ENCODE results near the gene FBXO47. TPM values are rescaled to one million over a fixed set of nuclear protein-coding genes. Genes with fewer than 3 reads are reported as not detected.
A peak's percentile ranks its signal among the peaks of the same experiment; 100 is the strongest.

The FBXO47 gene
- under 0.01 TPM in 1 of 2 replicates, not detected in the other for total RNA-seq (2012; rRNA removed)
- polyA plus RNA-seq (2012; rRNA removed) = not detected in 2 replicates
- not detected in 2 replicates for polyA plus RNA-seq (2012; cell fraction: cytosol; rRNA removed)
- not detected in 2 replicates for polyA plus RNA-seq (2012; cell fraction: nucleus; rRNA removed; ENCODE audit: low replicate concordance)
- percentile 6 among the genes with signal in this experiment for Bru-seq, nascent RNA
- percentile 5 among the genes with signal in this experiment for BruChase-seq, experiment 1, labeled RNA remaining after a 6-hour chase
- percentile 3 among the genes with signal in this experiment for BruChase-seq, experiment 2, labeled RNA remaining after a 2-hour chase
- long read RNA-seq = 0 reads

- no TSS peak for BruUV-seq (replicated peaks)
- Histone ChIP-seq H3K27ac (ENCODE audit: insufficient read depth, low read length) (no peak within 1 kb of the TSS), H3K9ac (ENCODE audit: low read depth, low read length) (no peak within 1 kb of the TSS), H3K4me1 (ENCODE audit: control insufficient read depth, insufficient read depth, low read length) (no peaks in the 10 kb centered on the region; the same call in 1 of the 2 replicates), H3K18ac (ENCODE audit: low read depth, low read length) (no peak within 1 kb of the TSS; the same call in 1 of the 2 replicates), H3K36me3 (ENCODE audit: control insufficient read depth, insufficient read depth, low read length) (no peaks in the 10 kb centered on the region), H3K4ac (ENCODE audit: low read depth, low read length) (peak within 1 kb of the TSS; percentile 58), H2BK20ac (ENCODE audit: low read depth, low read length) (no peak within 1 kb of the TSS), H3K56ac (ENCODE audit: extremely low read depth, insufficient read depth, low read length) (peak within 1 kb of the TSS; percentile 26), H3K14ac (replicated peaks; ENCODE audit: low read depth, low read length) (peak within 1 kb of the TSS; percentile 37; the same call in 1 of the 2 replicates), H3K23ac (ENCODE audit: low read depth, low read length) (no peak within 1 kb of the TSS), H3K9me1 (ENCODE audit: insufficient read depth, low read length) (no peaks in the 10 kb centered on the region), H2AK5ac (ENCODE audit: low read depth, low read length) (peak within 1 kb of the TSS; percentile 43; the same call in 1 of the 2 replicates), H4K5ac (ENCODE audit: low read depth, low read length) (peak within 1 kb of the TSS; percentile 89), H3K9me3 (ENCODE audit: control insufficient read depth, insufficient read depth, low read length) (no peaks in the 10 kb centered on the region), H2BK120ac (ENCODE audit: low read depth, low read length) (peak within 1 kb of the TSS; percentile 56; the same call in 1 of the 2 replicates), H2AFZ (replicated peaks; ENCODE audit: low read length, poor library complexity) (peak within 1 kb of the TSS; percentile 86), H2BK15ac (ENCODE audit: low read depth, low read length) (peak within 1 kb of the TSS; percentile 70; the same call in 1 of the 3 replicates), H4K20me1 (ENCODE audit: insufficient read depth, low read length) (no peaks in the 10 kb centered on the region), H2AK9ac (replicated peaks; ENCODE audit: low read depth, low read length, poor library complexity) (no peak within 1 kb of the TSS), H2BK5ac (ENCODE audit: low read depth, low read length, poor library complexity, severe bottlenecking) (no peak within 1 kb of the TSS), H3K4me2 (ENCODE audit: low read depth, low read length) (peak within 1 kb of the TSS; percentile 61; the same call in 1 of the 2 replicates), H3K79me1 (ENCODE audit: low read depth in 1 of 2, low read length in 2 of 2) (no peaks in the 10 kb centered on the region), H4K91ac (ENCODE audit: insufficient read depth, low read depth, low read length) (peak within 1 kb of the TSS; percentile 65), H3K4me3 (ENCODE audit: insufficient read depth, low read depth, low read length) (no peak within 1 kb of the TSS; the same call in 1 of the 2 replicates), H4K8ac (ENCODE audit: low read depth in 2 of 2, low read length in 2 of 2) (peak within 1 kb of the TSS; percentile 70 to 91), H3K27me3 (ENCODE audit: control insufficient read depth, insufficient read depth, low read length) (no peaks in the 10 kb centered on the region)
- in situ Hi-C loops (cut with MboI; ENCODE audit: low sequenced_read_pairs) = no loop called here
- POLR2A ChIA-PET (ENCODE audit: unreplicated experiment) = no interaction called here
- no CpG with 5 or more reads among the region's 21 CpGs for WGBS, 2 experiments (ENCODE audit: extremely low coverage in 2 of 2, insufficient read length in 1 of 2)
- CTCF ChIA-PET = no interaction called here
- DNase-seq (peak; percentile 38), ATAC-seq (ENCODE audit: low read depth) (peak; percentile 85)
- dilution Hi-C loops (cut with HindIII; ENCODE audit: low sequenced_read_pairs, unreplicated experiment) = no loop called here
- TF ChIP-seq MAZ (IDR thresholded peaks at IDR 0.05; ENCODE audit: borderline replicate concordance, low read depth, low read length) (no peak), FOS (IDR thresholded peaks at IDR 0.05; ENCODE audit: low read depth, low read length) (no peak), NFE2L2 (IDR thresholded peaks at IDR 0.05; ENCODE audit: low read depth, low read length) (no peak), POLR2A (IDR thresholded peaks at IDR 0.05; ENCODE audit: low read depth, low read length) (no peak), CTCF (conservative IDR thresholded peaks at IDR 0.05; ENCODE audit: low read depth, low read length) (no peak), MXI1 (IDR thresholded peaks at IDR 0.05; ENCODE audit: borderline replicate concordance, low read depth, low read length) (no peak), MAFK (IDR thresholded peaks at IDR 0.05; ENCODE audit: low read depth, low read length) (no peak), ELK1 (IDR thresholded peaks at IDR 0.05; ENCODE audit: borderline replicate concordance, low read depth, low read length) (no peak), CHD1 (IDR thresholded peaks at IDR 0.05; ENCODE audit: low read depth, low read length) (no peak)
- intact Hi-C loops (cut with micrococcal nuclease) = no loop called here
Observed at GRCh38 chr17:38967290-38967738, at the start of gene FBXO47. FBXO47 (minus strand) TSS chr17:38967403; CDS start chr17:38963025, 4,378 bp downstream.
